HEK293T (cell line): ENCODE measurements around the gene ALCAM.

Experiments
- CTCF ChIA-PET: fragments of 350-600 bp; formaldehyde crosslinking; extraction: SDS; loops from one replicate; lab custom pipeline; 2021; ENCODE audit warnings: antibody characterized with exemption, inconsistent platforms; lab: Yijun Ruan, JAX
- POLR2A ChIA-PET: fragments of 350-600 bp; formaldehyde crosslinking; extraction: SDS; loops from one replicate; lab custom pipeline; 2020; ENCODE audit warnings: antibody characterized with exemption, inconsistent platforms; lab: Yijun Ruan, JAX
- DNase-seq: peaks from one replicate; pipeline ENCODE4 v3.0.0; 2012; ENCODE audit warnings: mixed read lengths; ENCODE audit errors: extremely low spot score
- ARNT ChIP-seq: fragments of 450-650 bp; IDR thresholded peaks from 2 replicates; pipeline ENCODE4 v1.6.1; 2017; ENCODE audit warnings: mild to moderate bottlenecking
- BHLHE40 ChIP-seq: fragments of 450-650 bp; IDR thresholded peaks from 2 replicates; pipeline ENCODE4 v1.6.1; 2016; ENCODE audit warnings: mild to moderate bottlenecking, moderate library complexity, borderline replicate concordance
- CTBP1 ChIP-seq: fragments of 450-650 bp; IDR thresholded peaks from 2 replicates; pipeline ENCODE4 v1.6.1; 2016; ENCODE audit warnings: borderline replicate concordance
- ELF4 ChIP-seq: fragments of 450-650 bp; IDR thresholded peaks from 2 replicates; pipeline ENCODE4 v1.6.1; 2017; ENCODE audit warnings: antibody characterized with exemption
- FOXA1 ChIP-seq: fragments of 450-650 bp; IDR thresholded peaks from 2 replicates; pipeline ENCODE4 v1.6.1; 2016; ENCODE audit warnings: mild to moderate bottlenecking
- FOXK2 ChIP-seq: fragments of 450-650 bp; IDR thresholded peaks from 2 replicates; pipeline ENCODE4 v1.6.1; 2016; ENCODE audit warnings: mild to moderate bottlenecking
- FOXM1 ChIP-seq: fragments of 450-650 bp; IDR thresholded peaks from 2 replicates; pipeline ENCODE4 v1.6.1; 2017; ENCODE audit warnings: mild to moderate bottlenecking, borderline replicate concordance
- HDGF ChIP-seq: fragments of 450-650 bp; IDR thresholded peaks from 2 replicates; pipeline ENCODE4 v1.6.1; 2017; ENCODE audit warnings: antibody characterized with exemption, borderline replicate concordance
- L3MBTL2 ChIP-seq: fragments of 450-650 bp; conservative IDR thresholded peaks from 2 replicates; pipeline ENCODE4 v1.6.1; 2016; ENCODE audit warnings: mild to moderate bottlenecking
- LEF1 ChIP-seq: fragments of 450-650 bp; IDR thresholded peaks from 2 replicates; pipeline ENCODE4 v1.6.1; 2017; ENCODE audit warnings: mild to moderate bottlenecking, borderline replicate concordance
- NFRKB ChIP-seq: fragments of 450-650 bp; IDR thresholded peaks from 2 replicates; pipeline ENCODE4 v1.6.1; 2016; ENCODE audit warnings: mild to moderate bottlenecking, moderate library complexity
- PKNOX1 ChIP-seq: fragments of 450-650 bp; IDR thresholded peaks from 2 replicates; pipeline ENCODE4 v1.6.1; 2016
- SP1 ChIP-seq: fragments of 450-650 bp; IDR thresholded peaks from 2 replicates; pipeline ENCODE4 v1.6.1; 2017
- SUZ12 ChIP-seq: fragments of 450-650 bp; IDR thresholded peaks from 2 replicates; pipeline ENCODE4 v1.6.1; 2016; ENCODE audit warnings: mild to moderate bottlenecking
- TARDBP ChIP-seq: fragments of 450-650 bp; IDR thresholded peaks from 2 replicates; pipeline ENCODE4 v1.6.1; 2016
- ZNF384 ChIP-seq: fragments of 450-650 bp; IDR thresholded peaks from 2 replicates; pipeline ENCODE4 v1.6.1; 2016

ALCAM gene

GRCh38 chr3:105532251-105532650 is 165.5 kb downstream of the ALCAM start:
- DNase-seq: no peak
- POLR2A ChIA-PET: no interaction called here
- no peak for TF ChIP-seq BHLHE40
- TF ChIP-seq NFRKB: no peak
- TF ChIP-seq ELF4: no peak
- no peak for TF ChIP-seq TARDBP
- CTCF ChIA-PET: no interaction called here

- DNase-seq: no peak
- POLR2A ChIA-PET: no interaction called here
- CTCF ChIA-PET: no interaction called here
- TF ChIP-seq LEF1 (no peak), ELF4 (no peak), CTBP1 (no peak), SUZ12 (no peak), ZNF384 (no peak), L3MBTL2 (no peak), HDGF (no peak), BHLHE40 (no peak), NFRKB (no peak), FOXM1 (no peak), TARDBP (no peak), ARNT (no peak)
These were observed 167.3 kb downstream of the ALCAM start for GRCh38 chr3:105533960-105534359.

- ChIA-PET POLR2A (no interaction called here), CTCF (no interaction called here)
- TF ChIP-seq NFRKB: no peak
- TF ChIP-seq PKNOX1: no peak
- TF ChIP-seq ARNT: no peak
- no peak for TF ChIP-seq BHLHE40
- no peak for TF ChIP-seq L3MBTL2
- no peak for TF ChIP-seq ZNF384
- TF ChIP-seq SUZ12: no peak
- TF ChIP-seq FOXK2: no peak
- TF ChIP-seq CTBP1: no peak
- TF ChIP-seq ELF4: no peak
- no peak for TF ChIP-seq SP1
- TF ChIP-seq HDGF: no peak
- no peak for TF ChIP-seq FOXM1
- TF ChIP-seq TARDBP: no peak
- no peak for TF ChIP-seq LEF1
- TF ChIP-seq FOXA1: no peak
- no peak for DNase-seq
These were observed 167.8 kb downstream of the ALCAM start for GRCh38 chr3:105534491-105534890.

- no peak for TF ChIP-seq SUZ12
- no peak for TF ChIP-seq TARDBP
- no peak for TF ChIP-seq PKNOX1
- TF ChIP-seq ARNT: no peak
- no peak for TF ChIP-seq FOXA1
- TF ChIP-seq BHLHE40: no peak
- TF ChIP-seq CTBP1: no peak
- no peak for TF ChIP-seq FOXM1
- TF ChIP-seq SP1: no peak
- TF ChIP-seq FOXK2: no peak
- no peak for TF ChIP-seq ELF4
- TF ChIP-seq ZNF384: no peak
- TF ChIP-seq NFRKB: no peak
- no peak for TF ChIP-seq HDGF
- TF ChIP-seq L3MBTL2: no peak
- no peak for TF ChIP-seq LEF1
- no peak for DNase-seq
- POLR2A ChIA-PET: no interaction called here
- CTCF ChIA-PET: no interaction called here
These were observed 170.8 kb downstream of the ALCAM start for GRCh38 chr3:105537371-105538080.

- no peak for TF ChIP-seq SUZ12
- no peak for TF ChIP-seq LEF1
- no peak for TF ChIP-seq ZNF384
- TF ChIP-seq NFRKB: no peak
- TF ChIP-seq L3MBTL2: no peak
- TF ChIP-seq SP1: no peak
- no peak for TF ChIP-seq HDGF
- no peak for TF ChIP-seq PKNOX1
- no peak for TF ChIP-seq FOXK2
- TF ChIP-seq TARDBP: no peak
- TF ChIP-seq ARNT: no peak
- no peak for TF ChIP-seq FOXA1
- TF ChIP-seq ELF4: no peak
- no peak for TF ChIP-seq BHLHE40
- TF ChIP-seq CTBP1: no peak
- no peak for TF ChIP-seq FOXM1
- no peak for DNase-seq
- CTCF ChIA-PET: no interaction called here
- POLR2A ChIA-PET: no interaction called here
These were observed 171.8 kb downstream of the ALCAM start for GRCh38 chr3:105538483-105538882.

- CTCF ChIA-PET: no interaction called here
- TF ChIP-seq ZNF384 (no peak), FOXM1 (no peak), SUZ12 (no peak), PKNOX1 (no peak), FOXA1 (no peak), FOXK2 (no peak), ELF4 (no peak), ARNT (no peak), CTBP1 (no peak), TARDBP (no peak), L3MBTL2 (no peak)
- POLR2A ChIA-PET: no interaction called here
- no peak for DNase-seq
These were observed 173.2 kb downstream of the ALCAM start for GRCh38 chr3:105539897-105540296.
